K562 (cell line): ENCODE data around the gene BECN2. TPM values are rescaled to one million over a fixed set of nuclear protein-coding genes. Genes with fewer than 3 reads are reported as not detected.

Experiments used
- ATAC-seq: fragments of 200-7000 bp; cut with Tn5 transposase; 3 replicates; pipeline ENCODE4 v1.9.1; 2020; ENCODE audit warnings: moderate library complexity
- BruUV-seq: library from RNA; stranded (reverse); fragments of 400-500 nt; replicated peaks from 2 replicates; lab custom pipeline; 2021; lab: Mats Ljungman, UMichigan
- CTCF ChIA-PET: fragments of 300-600 bp; formaldehyde crosslinking; extraction: SDS; loops from one replicate; lab custom pipeline; 2021; ENCODE audit warnings: low intra/inter-chr PET ratio; lab: Yijun Ruan, JAX
- POLR2A ChIA-PET: fragments of 300-600, 350-650 bp; sonication (Branson Sonifier 250); formaldehyde crosslinking; extraction: SDS; loops from one replicate; lab custom pipeline; 2021; ENCODE audit warnings: antibody characterized with exemption, inconsistent platforms; lab: Yijun Ruan, JAX
- DNase-seq, 4 experiments: peaks; one replicate each; pipeline versions ENCODE4 v3.0.0 to v3.0.0-alpha.2; 2011 to 2018; ENCODE audit warnings: low spot score in 3 of 4, mixed read lengths in 3 of 4; ENCODE audit errors: extremely low read depth in 1 of 4
- FAIRE-seq: peaks from 2 replicates; lab custom pipeline; 2011; peaks lifted over from hg19 to GRCh38; lab: Jason Lieb, UNC
- H2AFZ ChIP-seq: 2 replicates; pipeline ENCODE4 v1.6.0; 2011; ENCODE audit warnings: low read depth, low read length, control low read depth, inconsistent platforms
- H3K27ac ChIP-seq: fragments of 200-600 bp; 3 replicates; pipeline ENCODE4 v1.8.0; 2011; ENCODE audit warnings: low read depth, mild to moderate bottlenecking, control low read depth, inconsistent platforms, low read length, moderate library complexity, mixed read lengths; ENCODE audit errors: extremely low read depth
- H3K27me3 ChIP-seq, 2 experiments: fragments of 300-600 bp in 1 of 2; 2 replicates in 1 of 2; 3 replicates in 1 of 2; pipeline versions ENCODE4 v1.6.0 to v1.8.0; 2011; ENCODE audit warnings: inconsistent platforms in 2 of 2, low read length in 2 of 2, mild to moderate bottlenecking in 1 of 2, mixed read lengths in 1 of 2, moderate library complexity in 1 of 2; ENCODE audit not compliant: control insufficient read depth in 2 of 2, insufficient read depth in 2 of 2
- H3K36me3 ChIP-seq: fragments of 300-600 bp; 3 replicates; pipeline ENCODE4 v1.8.0; 2011; ENCODE audit warnings: mild to moderate bottlenecking, low read length, inconsistent platforms; ENCODE audit not compliant: control insufficient read depth, insufficient read depth
- H3K4me1 ChIP-seq, 2 experiments: fragments of 200-600 bp in 1 of 2; replicated peaks in 1 of 2; 2 replicates in 1 of 2; 3 replicates in 1 of 2; pipeline versions ENCODE4 v1.5.1 to v1.8.0; 2011; ENCODE audit warnings: inconsistent platforms in 2 of 2, low read length in 2 of 2, mild to moderate bottlenecking in 1 of 2, mixed read lengths in 1 of 2, moderate library complexity in 1 of 2; ENCODE audit not compliant: control insufficient read depth in 2 of 2, insufficient read depth in 2 of 2
- H3K4me2 ChIP-seq: 2 replicates; pipeline ENCODE4 v1.6.1; 2011; ENCODE audit warnings: low read length, control low read depth, inconsistent platforms, mixed read lengths; ENCODE audit not compliant: insufficient read depth
- H3K4me3 ChIP-seq: fragments of 200-600 bp; sonication (generic), shearing (Covaris generic); 2 replicates; pipeline ENCODE4 v1.5.1; 2016; ENCODE audit warnings: control low read depth, inconsistent platforms
- H3K79me2 ChIP-seq: fragments of 200-600 bp; 3 replicates; pipeline ENCODE4 v1.8.0; 2011; ENCODE audit warnings: low read length, inconsistent platforms; ENCODE audit not compliant: control insufficient read depth, insufficient read depth
- H3K9ac ChIP-seq, 2 experiments: 2 replicates each; pipeline versions ENCODE4 v1.6.0 to v1.6.1; 2011; ENCODE audit warnings: low read depth in 2 of 2, low read length in 2 of 2, control low read depth in 1 of 2, inconsistent platforms in 1 of 2, mild to moderate bottlenecking in 1 of 2, mixed read lengths in 1 of 2; ENCODE audit not compliant: insufficient read depth in 1 of 2
- H3K9me1 ChIP-seq: one replicate; pipeline ENCODE4 v1.6.0; 2011; ENCODE audit warnings: inconsistent platforms, mild to moderate bottlenecking, low read length, moderate library complexity; ENCODE audit not compliant: control insufficient read depth, insufficient read depth
- H3K9me3 ChIP-seq: replicated peaks from 2 replicates; pipeline ENCODE4 v1.5.1; 2011; ENCODE audit warnings: low read depth, low read length, inconsistent platforms; ENCODE audit not compliant: control insufficient read depth, insufficient read depth
- H4K20me1 ChIP-seq: replicated peaks from 2 replicates; pipeline ENCODE4 v1.6.1; 2011; ENCODE audit warnings: low read length, inconsistent platforms, mixed read lengths; ENCODE audit not compliant: control insufficient read depth, insufficient read depth
- ATF7 ChIP-seq: fragments of 450-650 bp; IDR thresholded peaks from 2 replicates; pipeline ENCODE4 v1.7.1; 2014; ENCODE audit warnings: mild to moderate bottlenecking, moderate library complexity
- DLX4 ChIP-seq: fragments of 250-450 bp; sonication (Bioruptor Pico); IDR thresholded peaks from 2 replicates; pipeline ENCODE4 v1.6.1; 2021; ENCODE audit warnings: mild to moderate bottlenecking
- EHMT2 ChIP-seq: fragments of 450-650 bp; IDR thresholded peaks from 2 replicates; pipeline ENCODE4 v1.6.1; 2018; ENCODE audit warnings: antibody characterized with exemption
- EP400 ChIP-seq: fragments of 450-650 bp; IDR thresholded peaks from 2 replicates; pipeline ENCODE4 v1.6.1; 2017; ENCODE audit warnings: antibody characterized with exemption, mild to moderate bottlenecking, moderate library complexity
- ESRRA ChIP-seq: fragments of 450-650 bp; IDR thresholded peaks from 2 replicates; pipeline ENCODE4 v1.6.1; 2014; ENCODE audit warnings: low read depth, mild to moderate bottlenecking, moderate library complexity, borderline replicate concordance
- FOXJ2 ChIP-seq: fragments of 200-800 bp; sonication (Bioruptor generic); IDR thresholded peaks from 2 replicates; pipeline ENCODE4 v1.6.1; 2016; ENCODE audit warnings: missing genetic modification characterization, missing compliant biosample characterization
- IFI16 ChIP-seq: fragments of 250-450 bp; sonication (Bioruptor Pico); IDR thresholded peaks from 2 replicates; pipeline ENCODE4 v2.1.2; 2022; ENCODE audit warnings: mild to moderate bottlenecking, inconsistent platforms
- KLF6 ChIP-seq: fragments of 250-450 bp; sonication (Bioruptor Pico); IDR thresholded peaks from 2 replicates; pipeline ENCODE4 v1.4.0; 2020; ENCODE audit warnings: mild to moderate bottlenecking, moderate library complexity, borderline replicate concordance
- NCOA4 ChIP-seq: fragments of 450-650 bp; IDR thresholded peaks from 2 replicates; pipeline ENCODE4 v1.6.1; 2018; ENCODE audit warnings: mild to moderate bottlenecking; ENCODE audit not compliant: partially characterized antibody
- TAL1 ChIP-seq: fragments of 450-650 bp; IDR thresholded peaks from 2 replicates; pipeline ENCODE4 v1.6.1; 2016; ENCODE audit warnings: mild to moderate bottlenecking
- ZNF347 ChIP-seq: fragments of 450-650 bp; formaldehyde crosslinking; IDR thresholded peaks from 2 replicates; pipeline ENCODE4 v1.4.0; 2020; ENCODE audit warnings: low read depth, mild to moderate bottlenecking, moderate library complexity
- ZNF778 ChIP-seq: fragments of 450-650 bp; formaldehyde crosslinking; IDR thresholded peaks from 2 replicates; pipeline ENCODE4 v1.4.0; 2020; ENCODE audit warnings: mild to moderate bottlenecking, moderate library complexity
- ZNF780A ChIP-seq: fragments of 250-450 bp; sonication (Bioruptor Pico); IDR thresholded peaks from 2 replicates; pipeline ENCODE4 v1.5.0; 2021; ENCODE audit warnings: mild to moderate bottlenecking
- WGBS: fragments of 100-300 bp; shearing (Covaris generic); methylation state at CpG from one replicate; pipeline ENCODE4 v1.1.6; 2016; ENCODE audit warnings: low coverage, mixed read lengths; ENCODE audit not compliant: insufficient coverage; ENCODE audit errors: missing lambda C conversion rate; 5-methylcytosine and 5-hydroxymethylcytosine counted together
- in situ Hi-C: fragments of 300-500 bp; cut with MboI; formaldehyde crosslinking; loops from 4 replicates; pipeline ENCODE4 v1.15.0; 2018; ENCODE audit warnings: inconsistent platforms, mixed read lengths
- intact Hi-C: fragments of 100-400 bp; cut with micrococcal nuclease; formaldehyde crosslinking; loops from 2 replicates; pipeline ENCODE4 v1.14.2; 2022
- polyA plus RNA-seq, 8 experiments: library from polyadenylated mRNA; depleted of rRNA in 4 of 8; stranded (reverse) in 5 of 8; unstranded in 3 of 8; fragments of >200 nt; fragmentation: Nextera tagmentation in 2 of 8; fragmentation: Illumina TruSeq in 1 of 8; extraction: Ambion mirVana in 2 of 8; extraction: Trizol in 1 of 8; gene quantifications; 2 replicates each; pipeline versions ENCODE4 v1.2.1 to v1.2.3, GENCODE V29; 2011 to 2014; ENCODE audit warnings: inconsistent platforms in 1 of 8, missing spikeins in 1 of 8
- total RNA-seq, 7 experiments: library from RNA; depleted of rRNA in 6 of 7; stranded (reverse); fragments of >200 nt in 6 of 7; fragmentation: Illumina TruSeq in 2 of 7; extraction: Trizol in 2 of 7; gene quantifications; 2 replicates each; pipeline versions ENCODE4 v1.2.1 to v1.2.3, GENCODE V29; 2011 to 2021; ENCODE audit warnings: low replicate concordance in 1 of 7
- TF ChIP-seq, protein P1 (sequence below): fragments of 450-650 bp; IDR thresholded peaks from 2 replicates; pipeline ENCODE4 v1.6.1; 2016; ENCODE audit warnings: mild to moderate bottlenecking

The BECN2 gene
- total and polyA plus RNA-seq, 9 of the 15 experiments (the other 6 are each of a cell fraction or from before 2014, with no cell fraction given), result not detected

GRCh38 chr1:241972703-241973369 is 15.3 kb downstream of the BECN2 start (continued):
- TF ChIP-seq FOXJ2 (tag) (peak; percentile 76), ESRRA (no peak), EHMT2 (no peak)

GRCh38 chr1:241976229-241976628 is 18.7 kb downstream of the BECN2 start:
- Histone ChIP-seq H3K36me3 (no peaks in the 10 kb centered on the region), H3K27ac (no peak overlapping the region), H3K79me2 (no peaks in the 10 kb centered on the region), H3K4me2 (peak overlapping the region; percentile 39; the same call in 1 of the 2 replicates), H3K9me3 (no peaks in the 10 kb centered on the region), H3K4me1 (peaks cover 0 to 4% of the 10 kb centered on the region in 2 experiments; a peak in 2 of 5 replicates), H2AFZ (peak overlapping the region; percentile 14; the same call in 1 of the 2 replicates), H3K9ac (no peak overlapping the region), H3K27me3 (peaks cover 24 to 41% of the 10 kb centered on the region in 2 experiments), H4K20me1 (no peaks in the 10 kb centered on the region), H3K4me3 (no peak overlapping the region), H3K9me1 (no peaks in the 10 kb centered on the region)
- BruUV-seq, result no TSS peak
- intact Hi-C loops (no loop called here), in situ Hi-C loops (loop anchor here (25.0 kb wide), 1 partner anchor 364 kb away; no protein-coding TSS in a partner anchor)
- ChIA-PET POLR2A (interaction anchor here (0.8 to 0.9 kb wide), 2 partner anchors 14 to 31 kb away, joined by 4 read pairs; no protein-coding TSS in a partner anchor), CTCF (interaction anchor here (0.6 kb wide), 1 partner anchor 79 kb away, joined by 3 read pairs; no protein-coding TSS in a partner anchor)
- ATAC-seq (peak; percentile 88), FAIRE-seq (peak; percentile 78), DNase-seq (peak in 2 of 4 experiments; percentile 52 to 54)
- 0% methylated on average over 6 of the region's 6 CpGs for WGBS
- TF ChIP-seq KLF6 (CRISPR knock-in tag) (no peak), EP400 (no peak), ZNF778 (CRISPR knock-in tag) (no peak), ZNF780A (CRISPR knock-in tag) (no peak), TAL1 (peak; percentile 48), IFI16 (CRISPR knock-in tag) (no peak), ZNF347 (CRISPR knock-in tag) (no peak), DLX4 (CRISPR knock-in tag) (no peak), NCOA4 (no peak), ATF7 (0 out of 2 replicates have a peak, but pooled peaks have one; percentile 12)
- TF ChIP-seq, protein P1, sequence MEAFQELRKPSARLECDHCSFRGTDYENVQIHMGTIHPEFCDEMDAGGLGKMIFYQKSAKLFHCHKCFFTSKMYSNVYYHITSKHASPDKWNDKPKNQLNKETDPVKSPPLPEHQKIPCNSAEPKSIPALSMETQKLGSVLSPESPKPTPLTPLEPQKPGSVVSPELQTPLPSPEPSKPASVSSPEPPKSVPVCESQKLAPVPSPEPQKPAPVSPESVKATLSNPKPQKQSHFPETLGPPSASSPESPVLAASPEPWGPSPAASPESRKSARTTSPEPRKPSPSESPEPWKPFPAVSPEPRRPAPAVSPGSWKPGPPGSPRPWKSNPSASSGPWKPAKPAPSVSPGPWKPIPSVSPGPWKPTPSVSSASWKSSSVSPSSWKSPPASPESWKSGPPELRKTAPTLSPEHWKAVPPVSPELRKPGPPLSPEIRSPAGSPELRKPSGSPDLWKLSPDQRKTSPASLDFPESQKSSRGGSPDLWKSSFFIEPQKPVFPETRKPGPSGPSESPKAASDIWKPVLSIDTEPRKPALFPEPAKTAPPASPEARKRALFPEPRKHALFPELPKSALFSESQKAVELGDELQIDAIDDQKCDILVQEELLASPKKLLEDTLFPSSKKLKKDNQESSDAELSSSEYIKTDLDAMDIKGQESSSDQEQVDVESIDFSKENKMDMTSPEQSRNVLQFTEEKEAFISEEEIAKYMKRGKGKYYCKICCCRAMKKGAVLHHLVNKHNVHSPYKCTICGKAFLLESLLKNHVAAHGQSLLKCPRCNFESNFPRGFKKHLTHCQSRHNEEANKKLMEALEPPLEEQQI, result no peak
